ENCODE results near the gene RAET1E.
"Not testable (repeated sequence)": the region's sequence is repeated elsewhere in the genome, so short reads cannot be mapped to it uniquely, and the experiment has no call there.

RAET1E gene

GRCh38 chr6:149899486-149899885 lies 1.6 kb upstream of the RAET1E start:
- no peak for DNase-seq (ENCODE audit: low read depth, low spot score)
- H3K4me3 ChIP-seq (ENCODE audit: low read length): no peak overlapping the region

- H3K4me3 ChIP-seq (ENCODE audit: low read length): no peak overlapping the region
- DNase-seq (ENCODE audit: low read depth, low spot score): no peak
Measured at GRCh38 chr6:149898966-149899365, 1.1 kb upstream of the RAET1E start.

GRCh38 chr6:149897015-149897697 lies 757 bp downstream of the RAET1E start:
- H3K4me3 ChIP-seq (ENCODE audit: low read length): no peak overlapping the region
- DNase-seq (ENCODE audit: low read depth, low spot score): no peak

- no peak overlapping the region for H3K4me3 ChIP-seq (ENCODE audit: low read length)
- DNase-seq (ENCODE audit: low read depth, low spot score): no peak
Measured at GRCh38 chr6:149896491-149896890, 1.4 kb downstream of the RAET1E start.

GRCh38 chr6:149895833-149896271 lies 2.1 kb downstream of the RAET1E start:
- H3K4me3 ChIP-seq (ENCODE audit: low read length): peak overlapping the region; percentile 24
- DNase-seq (ENCODE audit: low read depth, low spot score): peak; percentile 85

GRCh38 chr6:149895048-149895590 lies 2.8 kb downstream of the RAET1E start:
- H3K4me3 ChIP-seq (ENCODE audit: low read length): no peak overlapping the region; the same call in 1 of the 2 replicates
- DNase-seq (ENCODE audit: low read depth, low spot score): no peak

GRCh38 chr6:149891864-149892263 lies 6.0 kb downstream of the RAET1E start:
- not testable (repeated sequence) for DNase-seq (ENCODE audit: low read depth, low spot score); H3K4me3 ChIP-seq (ENCODE audit: low read length)

- DNase-seq (ENCODE audit: low read depth, low spot score): no peak
- H3K4me3 ChIP-seq (ENCODE audit: low read length): no peak overlapping the region
Measured at GRCh38 chr6:149891259-149891658, 6.7 kb downstream of the RAET1E start.

- no peak for DNase-seq (ENCODE audit: low read depth, low spot score)
- H3K4me3 ChIP-seq (ENCODE audit: low read length): no peak overlapping the region
Measured at GRCh38 chr6:149890629-149891045, 7.3 kb downstream of the RAET1E start.

GRCh38 chr6:149889326-149889725 lies 8.6 kb downstream of the RAET1E start:
- H3K4me3 ChIP-seq (ENCODE audit: low read length): no peak overlapping the region
- no peak for DNase-seq (ENCODE audit: low read depth, low spot score)

GRCh38 chr6:149888659-149889058 lies 9.3 kb downstream of the RAET1E start:
- no peak for DNase-seq (ENCODE audit: low read depth, low spot score)
- H3K4me3 ChIP-seq (ENCODE audit: low read length): no peak overlapping the region

GRCh38 chr6:149888093-149888492 lies 9.8 kb downstream of the RAET1E start:
- no peak overlapping the region for H3K4me3 ChIP-seq (ENCODE audit: low read length)
- no peak for DNase-seq (ENCODE audit: low read depth, low spot score)

- H3K4me3 ChIP-seq (ENCODE audit: low read length): no peak overlapping the region
- no peak for DNase-seq (ENCODE audit: low read depth, low spot score)
Measured at GRCh38 chr6:149887343-149887742, 10.6 kb downstream of the RAET1E start.

- no peak for DNase-seq (ENCODE audit: low read depth, low spot score)
- no peak overlapping the region for H3K4me3 ChIP-seq (ENCODE audit: low read length)
Measured at GRCh38 chr6:149885888-149886287, 12.0 kb downstream of the RAET1E start.

GRCh38 chr6:149884617-149885016 lies 13.3 kb downstream of the RAET1E start:
- H3K4me3 ChIP-seq (ENCODE audit: low read length): no peak overlapping the region
- no peak for DNase-seq (ENCODE audit: low read depth, low spot score)

- no peak for DNase-seq (ENCODE audit: low read depth, low spot score)
- H3K4me3 ChIP-seq (ENCODE audit: low read length): no peak overlapping the region
Measured at GRCh38 chr6:149884215-149884614, 13.7 kb downstream of the RAET1E start.

GRCh38 chr6:149881860-149882259 lies 16.1 kb downstream of the RAET1E start:
- DNase-seq (ENCODE audit: low read depth, low spot score): no peak
- H3K4me3 ChIP-seq (ENCODE audit: low read length): no peak overlapping the region

GRCh38 chr6:149881066-149881766 lies 16.7 kb downstream of the RAET1E start:
- no peak overlapping the region for H3K4me3 ChIP-seq (ENCODE audit: low read length)
- no peak for DNase-seq (ENCODE audit: low read depth, low spot score)

- no peak overlapping the region for H3K4me3 ChIP-seq (ENCODE audit: low read length)
- no peak for DNase-seq (ENCODE audit: low read depth, low spot score)
Measured at GRCh38 chr6:149877659-149878058, 20.3 kb downstream of the RAET1E start.

- no peak overlapping the region for H3K4me3 ChIP-seq (ENCODE audit: low read length)
- no peak for DNase-seq (ENCODE audit: low read depth, low spot score)
Measured at GRCh38 chr6:149876241-149876933, 21.5 kb downstream of the RAET1E start.
